ENCODE results near the gene KAZN. TPM values are rescaled to one million over a fixed set of nuclear protein-coding genes. Genes with fewer than 3 reads are reported as not detected.

The KAZN gene
- total RNA-seq, 3 donors from 2014 or later, result 12.2 to 16.4 (median 16.2) TPM

GRCh38 chr1:14932034-14932638 lies 333.7 kb downstream of the KAZN start:
- no peak for DNase-seq (ENCODE audit: low spot score in 2 of 2)
- no peaks in the 10 kb centered on the region for H3K36me3 ChIP-seq
- TF ChIP-seq CTCF (IDR thresholded peaks at IDR 0.05) (no peak), POLR2A (IDR thresholded peaks at IDR 0.05) (no peak), POLR2AphosphoS5 (IDR thresholded peaks at IDR 0.05) (no peak)
- no peak overlapping the region for H3K4me3 ChIP-seq
- H3K4me1 ChIP-seq, result peaks cover 0 to 9% of the 10 kb centered on the region in 2 donors
- H3K9me3 ChIP-seq, result no peaks in the 10 kb centered on the region
- intact Hi-C loops (cut with DNase I; ENCODE audit: low total_unique reads), result loop anchor here (5.0 kb wide), 1 partner anchor 1275 kb away; no protein-coding TSS in a partner anchor
- no peaks in the 10 kb centered on the region for H3K27me3 ChIP-seq
- H3K27ac ChIP-seq, result no peak overlapping the region

GRCh38 chr1:14934867-14935266 lies 336.4 kb downstream of the KAZN start:
- intact Hi-C loops (cut with DNase I; ENCODE audit: low total_unique reads), result loop anchor here (5.0 kb wide), 1 partner anchor 1272 kb away; no protein-coding TSS in a partner anchor
- no peak overlapping the region for H3K4me3 ChIP-seq
- no peaks in the 10 kb centered on the region for H3K27me3 ChIP-seq
- DNase-seq (ENCODE audit: low spot score in 2 of 2), result no peak
- H3K9me3 ChIP-seq, result no peaks in the 10 kb centered on the region
- no peak overlapping the region for H3K27ac ChIP-seq
- TF ChIP-seq POLR2A (IDR thresholded peaks at IDR 0.05), result no peak
- TF ChIP-seq CTCF (IDR thresholded peaks at IDR 0.05), result no peak
- no peak for TF ChIP-seq POLR2AphosphoS5 (IDR thresholded peaks at IDR 0.05)
- no peaks in the 10 kb centered on the region for H3K4me1 ChIP-seq
- no peaks in the 10 kb centered on the region for H3K36me3 ChIP-seq

- Histone ChIP-seq H3K4me3 (no peak overlapping the region), H3K36me3 (no peaks in the 10 kb centered on the region), H3K4me1 (peaks cover 0 to 3% of the 10 kb centered on the region in 2 donors), H3K9me3 (no peaks in the 10 kb centered on the region), H3K27me3 (no peaks in the 10 kb centered on the region), H3K27ac (no peak overlapping the region)
- no peak for TF ChIP-seq POLR2A (IDR thresholded peaks at IDR 0.05)
- TF ChIP-seq POLR2AphosphoS5 (IDR thresholded peaks at IDR 0.05), result no peak
- no peak for TF ChIP-seq CTCF (IDR thresholded peaks at IDR 0.05)
- intact Hi-C loops (cut with DNase I; ENCODE audit: low total_unique reads), result no loop called here
- no peak for DNase-seq (ENCODE audit: low spot score in 2 of 2)
These were observed 338.3 kb downstream of the KAZN start for GRCh38 chr1:14936815-14937214.

GRCh38 chr1:14937288-14937949 lies 338.9 kb downstream of the KAZN start:
- intact Hi-C loops (cut with DNase I; ENCODE audit: low total_unique reads), result no loop called here
- H3K27me3 ChIP-seq, result no peaks in the 10 kb centered on the region
- H3K4me1 ChIP-seq, result peaks cover 1 to 3% of the 10 kb centered on the region in 2 donors
- no peaks in the 10 kb centered on the region for H3K36me3 ChIP-seq
- DNase-seq (ENCODE audit: low spot score in 2 of 2), result no peak
- TF ChIP-seq POLR2AphosphoS5 (IDR thresholded peaks at IDR 0.05) (no peak), CTCF (IDR thresholded peaks at IDR 0.05) (no peak), POLR2A (IDR thresholded peaks at IDR 0.05) (no peak)
- H3K4me3 ChIP-seq, result no peak overlapping the region
- no peak overlapping the region for H3K27ac ChIP-seq
- no peaks in the 10 kb centered on the region for H3K9me3 ChIP-seq

GRCh38 chr1:14939527-14940284 lies 341.2 kb downstream of the KAZN start:
- intact Hi-C loops (cut with DNase I; ENCODE audit: low total_unique reads), result no loop called here
- no peak for DNase-seq (ENCODE audit: low spot score in 2 of 2)
- peak overlapping the region in 1 of 2 donors; percentile 40 for H3K27ac ChIP-seq

More at GRCh38 chr1:14939527-14940284, 341.2 kb downstream of the KAZN start:
- Histone ChIP-seq H3K36me3 (no peaks in the 10 kb centered on the region), H3K27me3 (no peaks in the 10 kb centered on the region), H3K9me3 (no peaks in the 10 kb centered on the region), H3K4me1 (peaks cover 4 to 9% of the 10 kb centered on the region in 2 donors), H3K4me3 (no peak overlapping the region)
- TF ChIP-seq POLR2A (IDR thresholded peaks at IDR 0.05) (no peak), CTCF (IDR thresholded peaks at IDR 0.05) (no peak), POLR2AphosphoS5 (IDR thresholded peaks at IDR 0.05) (no peak)
